ENCODE measurements around the gene STOX2. TPM values are rescaled to one million over a fixed set of nuclear protein-coding genes. Genes with fewer than 3 reads are reported as not detected.

STOX2 gene
- total and polyA plus RNA-seq, 12 donors: 1.1 to 12.9 (median 5.2) TPM

- Histone ChIP-seq H3K36me3 (replicated peaks in 1 of 2) (no peaks in the 10 kb centered on the region), H3K4me1 (replicated peaks in 1 of 2) (no peaks in the 10 kb centered on the region), H3K4me3 (no peak overlapping the region), H3K9me3 (replicated peaks in 1 of 3) (no peaks in the 10 kb centered on the region), H3K27me3 (no peaks in the 10 kb centered on the region), H3K27ac (no peak overlapping the region)
- no peak for TF ChIP-seq CTCF (IDR thresholded peaks at IDR 0.05)
- TF ChIP-seq POLR2A (IDR thresholded peaks at IDR 0.05): no peak
- WGBS, 4 donors: 75 to 78% (median 77%) methylated on average over 14 of the region's 14 CpGs
- DNase-seq: no peak
- intact Hi-C loops (cut with DNase I): no loop called here
These were observed 47.0 kb upstream of the STOX2 start for GRCh38 chr4:183858011-183858615.

- DNase-seq: no peak
- Histone ChIP-seq H3K36me3 (replicated peaks in 1 of 2) (no peaks in the 10 kb centered on the region), H3K9me3 (replicated peaks in 1 of 3) (no peaks in the 10 kb centered on the region), H3K4me3 (no peak overlapping the region), H3K27me3 (peaks cover 2% of the 10 kb centered on the region), H3K4me1 (replicated peaks in 1 of 2) (no peaks in the 10 kb centered on the region), H3K27ac (no peak overlapping the region)
- intact Hi-C loops (cut with DNase I): no loop called here
- no peak for TF ChIP-seq POLR2A (IDR thresholded peaks at IDR 0.05)
- TF ChIP-seq CTCF (IDR thresholded peaks at IDR 0.05): no peak
- 60 to 82% (median 68%) methylated on average over 2 of the region's 2 CpGs for WGBS, 4 donors
These were observed 45.0 kb upstream of the STOX2 start for GRCh38 chr4:183860119-183860518.

GRCh38 chr4:183860731-183861130 is 44.4 kb upstream of the STOX2 start:
- no peak overlapping the region for H3K4me3 ChIP-seq
- TF ChIP-seq CTCF (IDR thresholded peaks at IDR 0.05): no peak
- peaks cover 9% of the 10 kb centered on the region for H3K27me3 ChIP-seq
- H3K9me3 ChIP-seq (replicated peaks in 1 of 3): no peaks in the 10 kb centered on the region
- H3K27ac ChIP-seq: no peak overlapping the region
- no peaks in the 10 kb centered on the region for H3K4me1 ChIP-seq (replicated peaks in 1 of 2)
- no peak for DNase-seq
- intact Hi-C loops (cut with DNase I): no loop called here
- WGBS, 4 donors: 81 to 89% (median 85%) methylated on average over 10 of the region's 10 CpGs
- H3K36me3 ChIP-seq (replicated peaks in 1 of 2): no peaks in the 10 kb centered on the region

GRCh38 chr4:183861426-183861825 is 43.7 kb upstream of the STOX2 start:
- no peak for TF ChIP-seq CTCF (IDR thresholded peaks at IDR 0.05)
- intact Hi-C loops (cut with DNase I): no loop called here
- 92 to 95% (median 94%) methylated on average over 13 of the region's 13 CpGs for WGBS, 4 donors
- DNase-seq: no peak
- Histone ChIP-seq H3K4me3 (no peak overlapping the region), H3K27ac (no peak overlapping the region), H3K9me3 (replicated peaks in 1 of 3) (no peaks in the 10 kb centered on the region), H3K27me3 (peaks cover 9% of the 10 kb centered on the region), H3K36me3 (replicated peaks in 1 of 2) (no peaks in the 10 kb centered on the region), H3K4me1 (replicated peaks in 1 of 2) (no peaks in the 10 kb centered on the region)
